K562 (cell line): Measurements from ENCODE around the gene PCDHGC4. TPM values are rescaled to one million over a fixed set of nuclear protein-coding genes. Genes with fewer than 3 reads are reported as not detected.
A peak's percentile ranks its signal among the peaks of the same experiment; 100 is the strongest.

ENCODE experiments used
- ATAC-seq: fragments of 200-7000 bp; cut with Tn5 transposase; 3 replicates; pipeline ENCODE4 v1.9.1; 2020; ENCODE audit warnings: moderate library complexity
- BruUV-seq: library from RNA; stranded (reverse); fragments of 400-500 nt; replicated peaks from 2 replicates; lab custom pipeline; 2021; lab: Mats Ljungman, UMichigan
- CTCF ChIA-PET: fragments of 300-600 bp; formaldehyde crosslinking; extraction: SDS; loops from one replicate; lab custom pipeline; 2021; ENCODE audit warnings: low intra/inter-chr PET ratio; lab: Yijun Ruan, JAX
- POLR2A ChIA-PET: fragments of 300-600, 350-650 bp; sonication (Branson Sonifier 250); formaldehyde crosslinking; extraction: SDS; loops from one replicate; lab custom pipeline; 2021; ENCODE audit warnings: antibody characterized with exemption, inconsistent platforms; lab: Yijun Ruan, JAX
- DNase-seq, 4 experiments: peaks; one replicate each; pipeline versions ENCODE4 v3.0.0 to v3.0.0-alpha.2; 2011 to 2018; ENCODE audit warnings: low spot score in 3 of 4, mixed read lengths in 3 of 4; ENCODE audit errors: extremely low read depth in 1 of 4
- FAIRE-seq: peaks from 2 replicates; lab custom pipeline; 2011; peaks lifted over from hg19 to GRCh38; lab: Jason Lieb, UNC
- H2AFZ ChIP-seq: 2 replicates; pipeline ENCODE4 v1.6.0; 2011; ENCODE audit warnings: low read depth, low read length, control low read depth, inconsistent platforms
- H3K27ac ChIP-seq: fragments of 200-600 bp; 3 replicates; pipeline ENCODE4 v1.8.0; 2011; ENCODE audit warnings: low read depth, mild to moderate bottlenecking, control low read depth, inconsistent platforms, low read length, moderate library complexity, mixed read lengths; ENCODE audit errors: extremely low read depth
- H3K27me3 ChIP-seq, 2 experiments: fragments of 300-600 bp in 1 of 2; 2 replicates in 1 of 2; 3 replicates in 1 of 2; pipeline versions ENCODE4 v1.6.0 to v1.8.0; 2011; ENCODE audit warnings: inconsistent platforms in 2 of 2, low read length in 2 of 2, mild to moderate bottlenecking in 1 of 2, mixed read lengths in 1 of 2, moderate library complexity in 1 of 2; ENCODE audit not compliant: control insufficient read depth in 2 of 2, insufficient read depth in 2 of 2
- H3K36me3 ChIP-seq: fragments of 300-600 bp; 3 replicates; pipeline ENCODE4 v1.8.0; 2011; ENCODE audit warnings: mild to moderate bottlenecking, low read length, inconsistent platforms; ENCODE audit not compliant: control insufficient read depth, insufficient read depth
- H3K4me1 ChIP-seq, 2 experiments: fragments of 200-600 bp in 1 of 2; replicated peaks in 1 of 2; 2 replicates in 1 of 2; 3 replicates in 1 of 2; pipeline versions ENCODE4 v1.5.1 to v1.8.0; 2011; ENCODE audit warnings: inconsistent platforms in 2 of 2, low read length in 2 of 2, mild to moderate bottlenecking in 1 of 2, mixed read lengths in 1 of 2, moderate library complexity in 1 of 2; ENCODE audit not compliant: control insufficient read depth in 2 of 2, insufficient read depth in 2 of 2
- H3K4me2 ChIP-seq: 2 replicates; pipeline ENCODE4 v1.6.1; 2011; ENCODE audit warnings: low read length, control low read depth, inconsistent platforms, mixed read lengths; ENCODE audit not compliant: insufficient read depth
- H3K4me3 ChIP-seq: fragments of 200-600 bp; sonication (generic), shearing (Covaris generic); 2 replicates; pipeline ENCODE4 v1.5.1; 2016; ENCODE audit warnings: control low read depth, inconsistent platforms
- H3K79me2 ChIP-seq: fragments of 200-600 bp; 3 replicates; pipeline ENCODE4 v1.8.0; 2011; ENCODE audit warnings: low read length, inconsistent platforms; ENCODE audit not compliant: control insufficient read depth, insufficient read depth
- H3K9ac ChIP-seq, 2 experiments: 2 replicates each; pipeline versions ENCODE4 v1.6.0 to v1.6.1; 2011; ENCODE audit warnings: low read depth in 2 of 2, low read length in 2 of 2, control low read depth in 1 of 2, inconsistent platforms in 1 of 2, mild to moderate bottlenecking in 1 of 2, mixed read lengths in 1 of 2; ENCODE audit not compliant: insufficient read depth in 1 of 2
- H3K9me1 ChIP-seq: one replicate; pipeline ENCODE4 v1.6.0; 2011; ENCODE audit warnings: inconsistent platforms, mild to moderate bottlenecking, low read length, moderate library complexity; ENCODE audit not compliant: control insufficient read depth, insufficient read depth
- H3K9me3 ChIP-seq: replicated peaks from 2 replicates; pipeline ENCODE4 v1.5.1; 2011; ENCODE audit warnings: low read depth, low read length, inconsistent platforms; ENCODE audit not compliant: control insufficient read depth, insufficient read depth
- H4K20me1 ChIP-seq: replicated peaks from 2 replicates; pipeline ENCODE4 v1.6.1; 2011; ENCODE audit warnings: low read length, inconsistent platforms, mixed read lengths; ENCODE audit not compliant: control insufficient read depth, insufficient read depth
- ETV1 ChIP-seq: fragments of 450-650 bp; conservative IDR thresholded peaks from 2 replicates; pipeline ENCODE4 v1.6.1; 2016; ENCODE audit warnings: missing genetic modification characterization, control low read depth, low read depth, missing compliant biosample characterization
- L3MBTL2 ChIP-seq: fragments of 450-650 bp; IDR thresholded peaks from 2 replicates; pipeline ENCODE4 v1.6.1; 2016; ENCODE audit warnings: mild to moderate bottlenecking, moderate library complexity
- SRSF7 ChIP-seq: fragments of 200-400 bp; formaldehyde crosslinking; optimal IDR thresholded peaks from 2 replicates; pipeline ENCODE3; 2017; ENCODE audit warnings: mild to moderate bottlenecking, low read depth, low read length
- TAF15 ChIP-seq: fragments of 200-400 bp; formaldehyde crosslinking; IDR thresholded peaks from 2 replicates; pipeline ENCODE4 v1.6.1; 2017; ENCODE audit warnings: mild to moderate bottlenecking, low read depth, low read length, moderate library complexity
- ZNF239 ChIP-seq: fragments of 250-450 bp; sonication (Bioruptor Pico); IDR thresholded peaks from 2 replicates; pipeline ENCODE4 v1.4.0; 2020; ENCODE audit warnings: mild to moderate bottlenecking
- ZNF253 ChIP-seq: fragments of 250-450 bp; sonication (Bioruptor Pico); conservative IDR thresholded peaks from 2 replicates; pipeline ENCODE4 v1.6.1; 2021; ENCODE audit warnings: mild to moderate bottlenecking
- ZNF778 ChIP-seq: fragments of 450-650 bp; formaldehyde crosslinking; IDR thresholded peaks from 2 replicates; pipeline ENCODE4 v1.4.0; 2020; ENCODE audit warnings: mild to moderate bottlenecking, moderate library complexity
- WGBS: fragments of 100-300 bp; shearing (Covaris generic); methylation state at CpG from one replicate; pipeline ENCODE4 v1.1.6; 2016; ENCODE audit warnings: low coverage, mixed read lengths; ENCODE audit not compliant: insufficient coverage; ENCODE audit errors: missing lambda C conversion rate; 5-methylcytosine and 5-hydroxymethylcytosine counted together
- in situ Hi-C: fragments of 300-500 bp; cut with MboI; formaldehyde crosslinking; loops from 4 replicates; pipeline ENCODE4 v1.15.0; 2018; ENCODE audit warnings: inconsistent platforms, mixed read lengths
- intact Hi-C: fragments of 100-400 bp; cut with micrococcal nuclease; formaldehyde crosslinking; loops from 2 replicates; pipeline ENCODE4 v1.14.2; 2022
- polyA plus RNA-seq, 8 experiments: library from polyadenylated mRNA; depleted of rRNA in 4 of 8; stranded (reverse) in 5 of 8; unstranded in 3 of 8; fragments of >200 nt; fragmentation: Nextera tagmentation in 2 of 8; fragmentation: Illumina TruSeq in 1 of 8; extraction: Ambion mirVana in 2 of 8; extraction: Trizol in 1 of 8; gene quantifications; 2 replicates each; pipeline versions ENCODE4 v1.2.1 to v1.2.3, GENCODE V29; 2011 to 2014; ENCODE audit warnings: inconsistent platforms in 1 of 8, missing spikeins in 1 of 8
- total RNA-seq, 7 experiments: library from RNA; depleted of rRNA in 6 of 7; stranded (reverse); fragments of >200 nt in 6 of 7; fragmentation: Illumina TruSeq in 2 of 7; extraction: Trizol in 2 of 7; gene quantifications; 2 replicates each; pipeline versions ENCODE4 v1.2.1 to v1.2.3, GENCODE V29; 2011 to 2021; ENCODE audit warnings: low replicate concordance in 1 of 7
- TF ChIP-seq, protein P1 (sequence below), 2 experiments: fragments of 450-650 bp; IDR thresholded peaks; 2 replicates each; pipeline ENCODE4 v1.6.1; 2016; ENCODE audit warnings: mild to moderate bottlenecking in 2 of 2, borderline replicate concordance in 1 of 2, low read depth in 1 of 2, moderate library complexity in 1 of 2

PCDHGC4 gene
- total and polyA plus RNA-seq, 9 of the 15 experiments (the other 6 are each of a cell fraction or from before 2014, with no cell fraction given): 0.05 TPM; not detected in 8

DNA sequence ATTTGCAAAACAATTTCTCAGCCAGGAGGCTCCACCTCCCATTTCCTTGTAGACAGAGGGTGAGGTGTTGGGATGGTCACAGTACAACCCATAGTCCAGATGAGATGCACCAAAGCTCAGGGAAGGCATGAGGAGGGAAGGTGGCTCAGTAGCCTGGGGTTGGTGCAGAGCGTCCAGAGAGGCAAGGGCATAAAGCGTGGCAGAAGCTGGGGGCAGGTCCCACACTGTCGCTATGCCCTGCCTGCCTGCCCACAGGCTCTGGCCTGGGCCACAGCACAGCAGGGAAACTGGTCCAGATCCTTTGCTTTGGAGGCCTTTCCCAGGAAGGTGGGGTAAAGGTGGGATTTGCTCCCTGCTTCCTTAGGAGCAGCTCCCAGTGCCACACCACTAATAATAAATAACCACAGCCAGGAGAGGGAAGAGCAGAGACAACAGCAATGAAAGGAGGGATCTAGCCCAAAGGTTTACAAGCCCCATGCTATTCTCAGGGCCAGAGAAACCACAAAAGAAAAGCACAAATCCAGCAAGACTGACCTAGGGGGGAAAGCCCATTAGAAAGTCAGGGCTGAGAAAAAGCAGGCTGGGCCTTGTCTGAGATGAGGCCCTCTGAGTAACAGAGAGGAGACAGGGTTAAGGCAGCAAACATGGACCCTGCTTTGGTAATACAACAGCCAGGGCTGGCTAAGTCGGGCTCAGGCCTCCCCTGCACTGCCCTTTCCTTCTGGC is 31.3 kb downstream of the PCDHGC4 start (continued):
- TF ChIP-seq ZNF253 (CRISPR knock-in tag): no peak
- no peak for TF ChIP-seq ZNF778
- TF ChIP-seq ZNF239 (CRISPR knock-in tag): no peak
- TF ChIP-seq L3MBTL2: no peak
- TF ChIP-seq ETV1: no peak

DNA sequence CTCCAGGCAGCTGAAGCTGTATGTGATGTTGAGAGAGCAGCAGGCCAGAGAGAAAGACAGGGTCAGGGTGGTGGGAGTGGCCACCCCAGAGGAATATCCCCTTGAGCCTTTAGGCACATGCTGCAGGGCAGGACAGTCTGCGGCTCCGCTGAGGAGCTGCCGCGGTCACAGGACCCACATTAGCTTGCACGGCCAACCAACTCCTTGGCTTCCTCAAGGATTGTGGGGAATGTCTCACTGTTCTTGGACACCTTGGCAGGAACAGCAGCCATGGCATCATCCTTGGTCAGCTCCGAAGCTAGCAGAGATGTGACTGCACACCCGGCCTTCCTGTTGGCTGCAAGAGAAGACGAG is 31.8 kb downstream of the PCDHGC4 start:
- POLR2A ChIA-PET: no interaction called here
- Histone ChIP-seq H2AFZ (no peak overlapping the region), H3K36me3 (peaks cover 86% of the 10 kb centered on the region), H3K27ac (no peak overlapping the region), H3K4me1 (peaks cover 10 to 17% of the 10 kb centered on the region in 2 experiments; a peak in 4 of 5 replicates), H3K79me2 (no peaks in the 10 kb centered on the region), H3K9ac (peak overlapping the region in 1 of 2 experiments; percentile 33; a peak in 1 of 4 replicates), H3K9me3 (no peaks in the 10 kb centered on the region), H4K20me1 (no peaks in the 10 kb centered on the region), H3K4me3 (no peak overlapping the region), H3K9me1 (peaks cover 8% of the 10 kb centered on the region), H3K4me2 (no peak overlapping the region), H3K27me3 (no peaks in the 10 kb centered on the region)
- ATAC-seq: no peak
- intact Hi-C loops (loop anchor here (10.0 kb wide), 1 partner anchor 282 kb away; no protein-coding TSS in a partner anchor), in situ Hi-C loops (no loop called here)
- no TSS peak for BruUV-seq
- CTCF ChIA-PET: no interaction called here
- WGBS: 96% methylated on average over 5 of the region's 8 CpGs
- FAIRE-seq: no peak
- DNase-seq: no peak
- TF ChIP-seq, protein P1, sequence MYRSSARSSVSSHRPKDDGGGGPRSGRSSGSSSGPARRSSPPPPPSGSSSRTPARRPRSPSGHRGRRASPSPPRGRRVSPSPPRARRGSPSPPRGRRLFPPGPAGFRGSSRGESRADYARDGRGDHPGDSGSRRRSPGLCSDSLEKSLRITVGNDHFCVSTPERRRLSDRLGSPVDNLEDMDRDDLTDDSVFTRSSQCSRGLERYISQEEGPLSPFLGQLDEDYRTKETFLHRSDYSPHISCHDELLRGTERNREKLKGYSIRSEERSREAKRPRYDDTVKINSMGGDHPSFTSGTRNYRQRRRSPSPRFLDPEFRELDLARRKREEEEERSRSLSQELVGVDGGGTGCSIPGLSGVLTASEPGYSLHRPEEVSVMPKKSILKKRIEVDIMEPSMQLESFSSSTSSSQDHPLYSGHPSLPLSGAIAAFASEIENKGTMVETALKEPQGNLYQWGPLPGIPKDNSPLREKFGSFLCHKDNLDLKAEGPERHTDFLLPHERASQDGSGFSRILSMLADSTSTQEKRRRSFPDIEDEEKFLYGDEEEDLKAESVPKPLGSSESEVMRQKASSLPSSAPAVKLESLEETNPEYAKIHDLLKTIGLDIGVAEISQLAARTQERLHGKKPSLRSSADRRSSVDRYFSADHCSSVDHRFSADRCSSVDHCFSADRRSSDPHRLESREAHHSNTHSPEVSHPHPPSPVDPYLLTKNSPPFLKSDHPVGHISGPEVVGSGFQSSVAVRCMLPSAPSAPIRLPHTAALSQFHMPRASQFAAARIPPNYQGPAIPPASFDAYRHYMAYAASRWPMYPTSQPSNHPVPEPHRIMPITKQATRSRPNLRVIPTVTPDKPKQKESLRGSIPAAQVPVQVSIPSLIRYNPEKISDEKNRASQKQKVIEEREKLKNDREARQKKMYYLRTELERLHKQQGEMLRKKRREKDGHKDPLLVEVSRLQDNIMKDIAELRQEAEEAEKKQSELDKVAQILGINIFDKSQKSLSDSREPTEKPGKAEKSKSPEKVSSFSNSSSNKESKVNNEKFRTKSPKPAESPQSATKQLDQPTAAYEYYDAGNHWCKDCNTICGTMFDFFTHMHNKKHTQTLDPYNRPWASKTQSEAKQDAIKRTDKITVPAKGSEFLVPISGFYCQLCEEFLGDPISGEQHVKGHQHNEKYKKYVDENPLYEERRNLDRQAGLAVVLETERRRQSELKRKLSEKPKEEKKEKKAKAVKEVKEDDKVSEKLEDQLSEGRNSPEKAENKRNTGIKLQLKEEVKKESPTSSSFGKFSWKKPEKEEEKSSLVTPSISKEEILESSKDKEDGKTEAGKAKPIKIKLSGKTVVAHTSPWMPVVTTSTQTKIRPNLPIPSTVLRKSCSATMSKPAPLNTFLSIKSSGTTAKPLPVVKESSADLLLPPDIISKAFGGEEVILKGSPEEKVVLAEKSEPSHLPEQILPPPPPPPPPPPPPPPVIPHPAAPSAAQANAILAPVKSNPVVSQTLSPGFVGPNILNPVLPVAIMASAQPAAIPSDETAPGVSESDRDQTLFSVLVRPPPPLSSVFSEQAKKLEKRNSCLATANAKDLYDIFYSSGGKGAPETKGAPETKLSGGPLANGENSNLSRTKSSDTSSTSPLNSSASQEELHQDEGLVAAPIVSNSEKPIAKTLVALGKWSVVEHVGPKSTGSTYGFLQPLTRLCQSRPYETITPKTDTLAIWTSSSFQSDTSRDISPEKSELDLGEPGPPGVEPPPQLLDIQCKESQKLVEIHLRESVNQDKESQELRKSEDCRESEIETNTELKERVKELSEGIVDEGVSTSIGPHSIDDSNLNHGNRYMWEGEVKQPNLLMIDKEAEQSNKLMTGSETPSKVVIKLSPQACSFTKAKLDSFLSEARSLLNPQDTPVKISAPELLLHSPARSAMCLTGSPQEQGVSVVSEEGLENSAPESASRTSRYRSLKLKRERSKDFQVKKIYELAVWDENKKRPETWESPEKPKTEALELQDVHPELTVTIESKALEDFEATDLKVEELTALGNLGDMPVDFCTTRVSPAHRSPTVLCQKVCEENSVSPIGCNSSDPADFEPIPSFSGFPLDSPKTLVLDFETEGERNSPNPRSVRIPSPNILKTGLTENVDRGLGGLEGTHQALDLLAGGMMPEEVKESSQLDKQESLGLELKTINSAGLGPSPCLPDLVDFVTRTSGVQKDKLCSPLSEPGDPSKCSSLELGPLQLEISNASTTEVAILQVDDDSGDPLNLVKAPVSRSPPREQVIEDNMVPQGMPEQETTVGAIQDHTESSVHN (IDR thresholded peaks at IDR 0.05; ENCODE audit: borderline replicate concordance in 1 of 2, low read depth in 1 of 2): no peak
- TF ChIP-seq SRSF7: no peak
- TF ChIP-seq TAF15: no peak
